VCaP (cell line): ENCODE data around the gene MTLN.

ENCODE experiments used
- H3K27ac ChIP-seq: fragments of 450-650 bp; 2 replicates; pipeline ENCODE4 v1.5.1; 2017
- CTCF ChIP-seq: fragments of 450-650 bp; conservative IDR thresholded peaks from 2 replicates; pipeline ENCODE4 v1.5.1; 2017; ENCODE audit warnings: mild to moderate bottlenecking, moderate library complexity

Gene MTLN

GRCh38 chr2:110170102-110170501 lies 42.2 kb downstream of the MTLN start:
- H3K27ac ChIP-seq, result no peak overlapping the region
- TF ChIP-seq CTCF, result no peak

- TF ChIP-seq CTCF, result no peak
- H3K27ac ChIP-seq, result no peak overlapping the region
Observed at GRCh38 chr2:110167326-110168000, 44.9 kb downstream of the MTLN start.

- no peak for TF ChIP-seq CTCF
- H3K27ac ChIP-seq, result no peak overlapping the region
Observed at GRCh38 chr2:110166266-110166665, 46.1 kb downstream of the MTLN start.
